Ishikawa (cell line): Measurements from ENCODE around the gene PPFIBP2.

Experiments used
- CREB1 ChIP-seq: IDR thresholded peaks from 2 replicates; pipeline ENCODE4 v1.6.1; 2012; ENCODE audit warnings: low read depth
- EP300 ChIP-seq: IDR thresholded peaks from 2 replicates; pipeline ENCODE4 v1.6.1; 2012; ENCODE audit warnings: borderline replicate concordance
- NFIC ChIP-seq: IDR thresholded peaks from 2 replicates; pipeline ENCODE4 v1.6.1; 2012
- RAD21 ChIP-seq: IDR thresholded peaks from 2 replicates; pipeline ENCODE4 v1.6.1; 2012; ENCODE audit warnings: low read depth
- TAF1 ChIP-seq: IDR thresholded peaks from 2 replicates; pipeline ENCODE4 v1.6.1; 2012; ENCODE audit warnings: low read depth, mild to moderate bottlenecking
- TEAD4 ChIP-seq: IDR thresholded peaks from 2 replicates; pipeline ENCODE4 v1.6.1; 2012
- YY1 ChIP-seq: IDR thresholded peaks from 2 replicates; pipeline ENCODE4 v1.6.1; 2012; ENCODE audit warnings: low read depth
- TF ChIP-seq, protein P1 (sequence below): IDR thresholded peaks from 2 replicates; pipeline ENCODE4 v1.6.1; 2012
- TF ChIP-seq, protein P2 (sequence below): IDR thresholded peaks from 2 replicates; pipeline ENCODE4 v1.6.1; 2012

DNA sequence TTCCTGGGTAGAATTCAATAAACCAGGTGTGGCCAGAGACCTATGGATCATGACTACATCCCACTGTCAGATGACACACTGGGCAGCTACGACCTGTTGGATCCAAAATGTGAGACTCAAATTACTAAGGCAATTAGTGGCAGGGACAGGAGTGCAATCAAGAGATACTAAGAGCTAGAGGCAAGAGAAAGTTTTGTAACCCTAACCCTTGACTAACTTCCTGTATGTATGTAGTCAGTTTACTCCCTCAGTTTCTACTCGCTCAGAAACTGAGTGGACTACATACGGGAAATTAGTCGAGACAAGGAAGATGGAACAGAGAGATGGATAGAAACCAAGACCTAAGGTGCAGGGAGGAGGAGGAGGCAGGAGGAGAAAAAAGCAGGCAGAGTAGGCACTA, 156.8 kb downstream of the PPFIBP2 start:
- TF ChIP-seq EP300 (no peak), RAD21 (no peak), NFIC (no peak), TAF1 (no peak), TEAD4 (no peak), YY1 (no peak), CREB1 (no peak)
- TF ChIP-seq, protein P1, sequence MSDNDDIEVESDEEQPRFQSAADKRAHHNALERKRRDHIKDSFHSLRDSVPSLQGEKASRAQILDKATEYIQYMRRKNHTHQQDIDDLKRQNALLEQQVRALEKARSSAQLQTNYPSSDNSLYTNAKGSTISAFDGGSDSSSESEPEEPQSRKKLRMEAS = no peak
- TF ChIP-seq, protein P2, sequence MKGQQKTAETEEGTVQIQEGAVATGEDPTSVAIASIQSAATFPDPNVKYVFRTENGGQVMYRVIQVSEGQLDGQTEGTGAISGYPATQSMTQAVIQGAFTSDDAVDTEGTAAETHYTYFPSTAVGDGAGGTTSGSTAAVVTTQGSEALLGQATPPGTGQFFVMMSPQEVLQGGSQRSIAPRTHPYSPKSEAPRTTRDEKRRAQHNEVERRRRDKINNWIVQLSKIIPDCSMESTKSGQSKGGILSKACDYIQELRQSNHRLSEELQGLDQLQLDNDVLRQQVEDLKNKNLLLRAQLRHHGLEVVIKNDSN = no peak
